DMS153 (cell line): ENCODE data around the gene KCNH1.
A peak's percentile ranks its signal among the peaks of the same experiment; 100 is the strongest.
"Not testable (repeated sequence)": the region's sequence is repeated elsewhere in the genome, so short reads cannot be mapped to it uniquely, and the experiment has no call there.

Experiments
- DNase-seq: peaks from one replicate; lab custom pipeline; 2025; lab: John Stamatoyannopoulos, UW

The KCNH1 gene

GRCh38 chr1:210686841-210687240 lies 447.1 kb downstream of the KCNH1 start:
- DNase-seq: no peak

GRCh38 chr1:210685295-210685650 lies 448.7 kb downstream of the KCNH1 start:
- no peak for DNase-seq

- DNase-seq: no peak
Measured at GRCh38 chr1:210684466-210685294, 449.3 kb downstream of the KCNH1 start.

GRCh38 chr1:210683403-210684047 lies 450.4 kb downstream of the KCNH1 start:
- no peak for DNase-seq

GRCh38 chr1:210681158-210681557 lies 452.8 kb downstream of the KCNH1 start:
- no peak for DNase-seq

- no peak for DNase-seq
Measured at GRCh38 chr1:210678306-210678705, 455.6 kb downstream of the KCNH1 start.

GRCh38 chr1:210677533-210677932 lies 456.4 kb downstream of the KCNH1 start:
- no peak for DNase-seq

GRCh38 chr1:210676539-210676938 lies 457.4 kb downstream of the KCNH1 start:
- DNase-seq: no peak

- no peak for DNase-seq
Measured at GRCh38 chr1:210674151-210674550, 459.8 kb downstream of the KCNH1 start.

- peak; percentile 8 for DNase-seq
Measured at GRCh38 chr1:210669951-210670350, 464.0 kb downstream of the KCNH1 start.

GRCh38 chr1:210663730-210664573 lies 470.0 kb downstream of the KCNH1 start:
- peak; percentile 91 for DNase-seq

- no peak for DNase-seq
Measured at GRCh38 chr1:210662291-210663050, 471.5 kb downstream of the KCNH1 start.

GRCh38 chr1:210661520-210661919 lies 472.4 kb downstream of the KCNH1 start:
- DNase-seq: not testable (repeated sequence)

GRCh38 chr1:210657806-210658205 lies 476.1 kb downstream of the KCNH1 start:
- no peak for DNase-seq

GRCh38 chr1:210655511-210655910 lies 478.4 kb downstream of the KCNH1 start:
- no peak for DNase-seq

GRCh38 chr1:210654176-210654981 lies 479.6 kb downstream of the KCNH1 start:
- DNase-seq: no peak

- DNase-seq: no peak
Measured at GRCh38 chr1:210653771-210654170, 480.2 kb downstream of the KCNH1 start.

GRCh38 chr1:210652329-210652954 lies 481.5 kb downstream of the KCNH1 start:
- no peak for DNase-seq

- no peak for DNase-seq
Measured at GRCh38 chr1:210650403-210650802, 483.5 kb downstream of the KCNH1 start.

GRCh38 chr1:210648588-210649269 lies 485.2 kb downstream of the KCNH1 start:
- no peak for DNase-seq
